IPS-18a (cell line): ENCODE measurements around the gene APBA2.
"Not testable (repeated sequence)": the region's sequence is repeated elsewhere in the genome, so short reads cannot be mapped to it uniquely, and the experiment has no call there.

Experiments used
- H3K27ac ChIP-seq: one replicate; pipeline ENCODE4 v1.5.1; 2013; ENCODE audit warnings: low read length
- H3K27me3 ChIP-seq: one replicate; pipeline ENCODE4 v1.6.1; 2013; ENCODE audit warnings: mild to moderate bottlenecking, low read length; ENCODE audit not compliant: control insufficient read depth, insufficient read depth
- H3K36me3 ChIP-seq: one replicate; pipeline ENCODE4 v1.6.1; 2013; ENCODE audit warnings: low read depth, low read length; ENCODE audit not compliant: control insufficient read depth
- H3K4me1 ChIP-seq: one replicate; pipeline ENCODE4 v1.6.1; 2013; ENCODE audit warnings: low read depth, low read length; ENCODE audit not compliant: control insufficient read depth
- H3K4me3 ChIP-seq: one replicate; pipeline ENCODE4 v1.5.1; 2013; ENCODE audit warnings: low read length
- H3K9ac ChIP-seq: one replicate; pipeline ENCODE4 v1.6.1; 2013; ENCODE audit warnings: mild to moderate bottlenecking, low read length, moderate library complexity
- H3K9me3 ChIP-seq: one replicate; pipeline ENCODE4 v1.6.1; 2013; ENCODE audit warnings: low read depth, low read length; ENCODE audit not compliant: control insufficient read depth

APBA2 gene

GRCh38 chr15:29101491-29101890, 215.7 kb downstream of the APBA2 start:
- Histone ChIP-seq H3K36me3 (no peaks in the 10 kb centered on the region), H3K4me1 (peaks cover 7% of the 10 kb centered on the region), H3K9me3 (no peaks in the 10 kb centered on the region), H3K27me3 (no peaks in the 10 kb centered on the region), H3K27ac (no peak overlapping the region), H3K4me3 (no peak overlapping the region), H3K9ac (no peak overlapping the region)

- not testable (repeated sequence) for H3K36me3 ChIP-seq, H3K9me3 ChIP-seq, H3K9ac ChIP-seq, H3K4me3 ChIP-seq, H3K27ac ChIP-seq, H3K27me3 ChIP-seq, H3K4me1 ChIP-seq
These were observed 216.5 kb downstream of the APBA2 start for GRCh38 chr15:29102173-29102794.

- H3K27ac ChIP-seq = no peak overlapping the region
- H3K36me3 ChIP-seq = no peaks in the 10 kb centered on the region
- H3K9ac ChIP-seq = no peak overlapping the region
- no peaks in the 10 kb centered on the region for H3K27me3 ChIP-seq
- H3K4me3 ChIP-seq = peak overlapping the region; percentile 26
- peaks cover 3% of the 10 kb centered on the region for H3K4me1 ChIP-seq
- H3K9me3 ChIP-seq = no peaks in the 10 kb centered on the region
These were observed 217.4 kb downstream of the APBA2 start for GRCh38 chr15:29102911-29103823.

GRCh38 chr15:29103824-29104565, 218.2 kb downstream of the APBA2 start:
- no peak overlapping the region for H3K27ac ChIP-seq
- H3K4me3 ChIP-seq = peak overlapping the region; percentile 26
- H3K9ac ChIP-seq = no peak overlapping the region

GRCh38 chr15:29104566-29104880, 218.7 kb downstream of the APBA2 start:
- no peak overlapping the region for H3K9ac ChIP-seq
- no peaks in the 10 kb centered on the region for H3K36me3 ChIP-seq
- H3K27ac ChIP-seq = no peak overlapping the region

More at GRCh38 chr15:29103824-29104565, 218.2 kb downstream of the APBA2 start:
- H3K27me3 ChIP-seq = no peaks in the 10 kb centered on the region
- no peaks in the 10 kb centered on the region for H3K9me3 ChIP-seq
- peaks cover 3% of the 10 kb centered on the region for H3K4me1 ChIP-seq
- no peaks in the 10 kb centered on the region for H3K36me3 ChIP-seq

GRCh38 chr15:29105151-29105854, 219.5 kb downstream of the APBA2 start:
- no peaks in the 10 kb centered on the region for H3K9me3 ChIP-seq
- H3K27ac ChIP-seq = no peak overlapping the region
- H3K4me1 ChIP-seq = peaks cover 2% of the 10 kb centered on the region
- H3K9ac ChIP-seq = no peak overlapping the region
- no peak overlapping the region for H3K4me3 ChIP-seq
- no peaks in the 10 kb centered on the region for H3K27me3 ChIP-seq
- H3K36me3 ChIP-seq = no peaks in the 10 kb centered on the region

More at GRCh38 chr15:29104566-29104880, 218.7 kb downstream of the APBA2 start:
- H3K27me3 ChIP-seq = no peaks in the 10 kb centered on the region
- H3K4me3 ChIP-seq = no peak overlapping the region
- H3K4me1 ChIP-seq = peaks cover 3% of the 10 kb centered on the region
- H3K9me3 ChIP-seq = no peaks in the 10 kb centered on the region

GRCh38 chr15:29106116-29106515, 220.3 kb downstream of the APBA2 start:
- Histone ChIP-seq H3K27me3 (no peaks in the 10 kb centered on the region), H3K4me3 (no peak overlapping the region), H3K36me3 (no peaks in the 10 kb centered on the region), H3K27ac (no peak overlapping the region), H3K9me3 (no peaks in the 10 kb centered on the region), H3K4me1 (no peaks in the 10 kb centered on the region), H3K9ac (no peak overlapping the region)

- H3K4me1 ChIP-seq = no peaks in the 10 kb centered on the region
- H3K27me3 ChIP-seq = no peaks in the 10 kb centered on the region
- no peaks in the 10 kb centered on the region for H3K9me3 ChIP-seq
- no peak overlapping the region for H3K4me3 ChIP-seq
- no peaks in the 10 kb centered on the region for H3K36me3 ChIP-seq
- H3K27ac ChIP-seq = no peak overlapping the region
- no peak overlapping the region for H3K9ac ChIP-seq
These were observed 220.9 kb downstream of the APBA2 start for GRCh38 chr15:29106551-29107290.

- no peak overlapping the region for H3K27ac ChIP-seq
- no peaks in the 10 kb centered on the region for H3K9me3 ChIP-seq
- H3K4me1 ChIP-seq = no peaks in the 10 kb centered on the region
- no peak overlapping the region for H3K9ac ChIP-seq
- H3K36me3 ChIP-seq = no peaks in the 10 kb centered on the region
- no peak overlapping the region for H3K4me3 ChIP-seq
- H3K27me3 ChIP-seq = no peaks in the 10 kb centered on the region
These were observed 221.6 kb downstream of the APBA2 start for GRCh38 chr15:29107291-29107890.

GRCh38 chr15:29107971-29108645, 222.3 kb downstream of the APBA2 start:
- H3K9ac ChIP-seq = no peak overlapping the region
- no peak overlapping the region for H3K4me3 ChIP-seq
- H3K27me3 ChIP-seq = no peaks in the 10 kb centered on the region
- H3K9me3 ChIP-seq = no peaks in the 10 kb centered on the region
- no peaks in the 10 kb centered on the region for H3K4me1 ChIP-seq
- no peak overlapping the region for H3K27ac ChIP-seq
- no peaks in the 10 kb centered on the region for H3K36me3 ChIP-seq
